GM12891 (cell line): Measurements from ENCODE around the gene HYPK.

Experiments
- POLR2A ChIP-seq: IDR thresholded peaks from 2 replicates; pipeline ENCODE4 v1.6.1; 2011; ENCODE audit warnings: low read depth, low read length, control low read depth
- POLR2AphosphoS5 ChIP-seq: IDR thresholded peaks from 2 replicates; pipeline ENCODE4 v1.6.1; 2011; ENCODE audit warnings: low read depth, low read length, control low read depth
- SPI1 ChIP-seq: IDR thresholded peaks from 2 replicates; pipeline ENCODE4 v1.6.1; 2011; ENCODE audit warnings: low read depth, low read length, control low read depth

GRCh38 chr15:43826508-43827341 is 26.3 kb downstream of the HYPK start, which contains the start of gene WDR76:
- TF ChIP-seq POLR2AphosphoS5: no peak
- 0 out of 2 replicates have a peak, but pooled peaks have one; percentile 38 for TF ChIP-seq POLR2A
- no peak for TF ChIP-seq SPI1
